A204.1 (cell line): ENCODE measurements around the gene RNASE4.
A peak's percentile ranks its signal among the peaks of the same experiment; 100 is the strongest.

Source experiments
- FAIRE-seq: peaks from 2 replicates; lab custom pipeline; 2012; peaks lifted over from hg19 to GRCh38; lab: Jason Lieb, UNC

Gene RNASE4

DNA sequence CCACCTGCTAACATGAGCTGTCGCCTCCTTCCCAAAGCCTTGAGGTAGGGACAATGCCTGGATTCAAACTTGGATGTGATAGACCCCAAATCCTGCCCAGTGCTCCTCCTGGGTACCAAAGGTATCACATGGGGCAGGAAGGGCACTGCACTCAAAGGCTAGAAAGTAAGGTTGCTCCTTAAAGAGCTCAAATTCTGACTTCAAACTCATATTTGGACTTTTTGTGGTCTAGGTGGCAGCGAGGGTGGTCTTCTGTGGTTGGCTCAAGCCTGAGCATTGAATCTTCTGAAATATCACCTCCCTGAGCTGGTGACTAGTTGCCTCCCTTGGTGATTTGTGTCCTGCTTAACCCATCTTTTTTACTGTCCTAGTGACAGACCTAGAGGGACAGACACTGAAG is 8.3 kb upstream of the RNASE4 start:
- no peak for FAIRE-seq

DNA sequence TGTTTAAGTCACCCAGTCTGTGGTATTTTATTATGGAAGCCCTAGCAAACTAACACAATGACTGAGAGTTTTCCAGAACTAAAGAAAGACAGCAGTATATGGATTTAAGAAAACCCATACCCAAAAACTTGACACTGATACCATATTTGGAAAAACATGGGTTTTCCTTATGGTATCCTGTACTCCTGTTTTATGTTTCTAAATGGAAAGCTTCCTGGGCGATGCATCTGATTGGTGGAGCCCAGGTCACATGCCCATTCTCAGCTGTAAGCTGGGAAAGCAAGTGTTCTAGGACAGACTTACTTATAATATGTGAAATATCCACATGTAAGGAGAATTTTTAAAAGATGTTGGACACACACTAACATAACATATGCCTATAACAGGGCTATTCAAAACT is 4.5 kb upstream of the RNASE4 start:
- no peak for FAIRE-seq

DNA sequence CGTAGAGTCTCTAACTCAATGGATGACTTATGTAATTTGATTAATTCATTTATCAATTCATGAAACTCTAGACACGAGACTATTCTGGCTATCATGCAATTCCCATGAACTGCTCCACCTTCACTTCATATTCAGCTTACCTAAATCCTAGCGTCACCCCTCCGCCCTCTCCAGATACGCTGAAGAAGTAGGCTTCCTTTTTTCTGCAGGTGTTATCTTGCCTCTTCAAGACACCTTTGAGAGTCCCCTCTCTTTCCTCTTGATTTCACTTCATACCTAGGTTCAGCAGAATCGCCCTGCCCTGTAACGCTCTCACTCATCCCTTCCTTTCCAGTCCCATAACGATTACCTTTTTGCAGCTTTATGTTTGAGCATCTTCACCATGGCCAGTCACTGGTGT is 4.0 kb upstream of the RNASE4 start:
- no peak for FAIRE-seq

DNA sequence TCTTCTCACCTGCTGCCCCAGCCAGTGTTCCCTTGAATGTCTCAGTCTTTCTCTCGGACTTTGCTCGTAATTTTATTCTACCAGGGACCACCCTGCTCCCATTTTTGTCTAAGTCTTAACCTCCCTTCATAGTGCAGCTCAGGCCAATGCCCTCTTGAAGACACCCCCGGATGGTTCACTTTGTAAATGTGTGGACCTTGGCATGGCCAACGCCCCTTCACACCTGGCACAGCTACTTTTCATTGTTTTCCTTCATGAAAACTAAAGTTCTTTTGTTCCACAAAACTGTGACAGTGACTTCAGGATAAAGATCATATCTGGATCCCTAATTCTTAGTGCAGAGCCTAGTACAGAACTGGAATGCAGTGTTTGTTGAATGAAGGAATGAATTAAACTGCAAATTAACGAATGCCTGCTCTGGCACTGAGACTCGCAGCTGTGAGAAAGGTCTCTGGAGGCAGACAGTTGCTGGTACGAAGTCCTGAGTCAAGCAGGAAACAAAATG is 3.5 kb upstream of the RNASE4 start:
- no peak for FAIRE-seq

DNA sequence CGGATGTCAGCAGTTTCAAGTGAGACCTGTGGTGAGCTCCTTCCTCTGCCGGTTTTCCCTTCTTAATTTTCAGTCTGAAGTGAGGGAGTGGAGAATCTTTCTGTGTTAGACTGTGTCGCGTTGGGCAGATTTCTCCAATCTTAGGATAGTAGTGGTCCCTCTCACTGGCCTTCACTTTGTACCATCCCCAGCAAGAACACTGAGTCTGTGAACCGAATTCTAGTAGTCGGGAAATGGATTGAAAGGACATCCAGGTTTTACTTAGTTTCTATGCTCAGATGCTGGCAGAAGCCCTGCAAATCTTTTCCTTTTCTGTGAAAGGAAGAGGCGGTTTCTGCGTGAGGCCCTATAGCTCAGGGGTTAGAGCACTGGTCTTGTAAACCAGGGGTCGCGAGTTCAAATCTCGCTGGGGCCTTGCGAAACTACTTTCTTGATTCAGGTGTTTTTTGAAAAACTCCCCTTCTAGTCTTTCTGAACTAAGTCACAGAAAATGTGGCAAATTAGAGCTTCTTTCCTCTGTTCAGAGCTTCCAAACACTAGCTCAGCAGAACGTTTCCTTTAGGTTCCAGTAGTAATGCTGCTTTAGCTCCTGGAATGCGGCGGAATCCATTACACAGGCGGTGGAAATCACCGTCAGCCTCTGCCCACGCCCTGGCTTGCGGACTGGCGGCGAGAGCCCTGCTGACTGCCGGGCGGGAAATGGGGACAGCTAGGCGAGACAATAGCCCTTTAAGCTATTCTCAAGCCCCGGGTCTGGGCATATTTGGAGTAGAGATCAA is 2.8 kb upstream of the RNASE4 start:
- FAIRE-seq = no peak

DNA sequence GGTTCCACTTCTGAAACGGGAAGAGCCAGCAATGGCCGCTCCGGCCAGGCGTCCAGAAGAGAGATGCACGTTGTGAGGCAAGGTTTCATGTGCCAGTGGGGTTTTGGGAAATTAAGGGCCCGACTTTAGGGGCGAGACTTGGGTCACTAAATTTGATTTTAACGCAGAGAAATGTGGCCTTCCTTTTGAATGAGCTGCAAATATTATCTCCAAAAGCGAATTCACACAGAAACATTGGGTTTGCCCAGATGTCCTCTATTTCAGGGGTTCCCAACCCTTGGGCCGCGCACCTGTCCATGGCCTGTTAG is 2.3 kb upstream of the RNASE4 start:
- no peak for FAIRE-seq

DNA sequence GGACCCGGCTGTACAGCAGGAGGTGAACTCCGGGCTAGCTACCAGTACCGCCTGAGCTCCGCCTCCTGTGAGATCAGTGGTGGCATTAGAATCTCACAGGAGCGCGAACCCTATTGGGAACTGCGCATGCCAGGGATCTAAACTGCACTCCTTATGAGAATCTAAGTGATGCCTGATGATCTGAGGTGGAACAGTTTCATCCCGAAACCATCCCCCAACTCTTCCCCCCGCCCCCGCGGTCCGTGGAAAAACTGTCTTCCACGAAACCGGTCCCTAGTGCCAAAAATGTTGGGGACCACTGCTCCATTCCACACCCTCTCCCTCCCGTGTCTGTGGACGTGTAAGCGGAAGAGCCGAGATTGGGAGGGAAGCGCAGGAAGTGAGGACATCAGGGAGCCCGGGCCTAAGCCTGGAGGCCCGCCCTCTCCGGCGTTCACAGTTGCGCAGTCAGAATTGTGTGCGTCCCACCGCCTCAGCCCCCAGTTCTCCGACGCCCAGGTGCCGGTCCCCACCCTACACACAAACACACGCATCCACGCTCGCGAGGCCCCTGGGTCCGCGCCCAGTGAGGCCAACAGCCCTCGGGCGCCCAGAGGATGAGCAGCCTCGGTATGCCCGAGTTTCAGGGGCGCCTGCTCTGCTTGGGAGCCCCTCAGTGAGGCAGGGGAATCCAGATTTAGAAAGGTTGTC is 1.8 kb upstream of the RNASE4 start:
- FAIRE-seq = no peak

DNA sequence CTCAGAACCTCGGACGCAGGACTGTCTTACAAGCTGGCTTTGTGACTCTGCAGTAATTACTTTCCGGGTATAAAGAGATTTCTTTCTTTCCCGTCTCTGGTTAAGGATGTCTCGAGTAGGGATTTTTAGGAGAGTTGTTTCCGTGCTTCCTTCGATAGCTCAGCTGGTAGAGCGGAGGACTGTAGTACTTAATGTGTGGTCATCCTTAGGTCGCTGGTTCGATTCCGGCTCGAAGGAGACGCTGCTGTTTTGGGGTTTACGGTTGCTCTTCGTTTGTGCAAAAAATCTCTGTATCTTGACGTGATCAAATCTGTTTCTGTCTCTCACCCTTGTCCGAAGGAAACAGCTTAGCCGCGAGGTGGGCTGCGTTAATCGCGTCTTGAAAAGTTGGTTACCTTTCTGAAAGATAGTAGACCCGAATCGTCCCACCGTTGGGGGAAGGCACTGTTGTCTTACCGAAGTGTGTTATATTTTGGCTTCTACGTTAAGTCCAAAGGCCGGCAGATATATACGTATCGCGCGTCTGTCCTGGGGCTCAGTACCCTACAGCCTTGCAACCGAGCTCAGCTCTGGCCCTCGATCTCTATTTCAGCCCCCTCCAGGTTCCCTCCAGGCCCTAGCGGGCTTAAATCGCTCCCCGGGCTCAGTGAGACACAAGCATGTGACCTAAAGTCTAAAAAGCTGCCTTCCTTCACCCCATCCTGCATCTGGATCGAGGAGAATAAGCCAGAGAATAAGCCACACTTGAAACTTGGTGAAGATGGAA is 1.1 kb upstream of the RNASE4 start:
- no peak for FAIRE-seq

DNA sequence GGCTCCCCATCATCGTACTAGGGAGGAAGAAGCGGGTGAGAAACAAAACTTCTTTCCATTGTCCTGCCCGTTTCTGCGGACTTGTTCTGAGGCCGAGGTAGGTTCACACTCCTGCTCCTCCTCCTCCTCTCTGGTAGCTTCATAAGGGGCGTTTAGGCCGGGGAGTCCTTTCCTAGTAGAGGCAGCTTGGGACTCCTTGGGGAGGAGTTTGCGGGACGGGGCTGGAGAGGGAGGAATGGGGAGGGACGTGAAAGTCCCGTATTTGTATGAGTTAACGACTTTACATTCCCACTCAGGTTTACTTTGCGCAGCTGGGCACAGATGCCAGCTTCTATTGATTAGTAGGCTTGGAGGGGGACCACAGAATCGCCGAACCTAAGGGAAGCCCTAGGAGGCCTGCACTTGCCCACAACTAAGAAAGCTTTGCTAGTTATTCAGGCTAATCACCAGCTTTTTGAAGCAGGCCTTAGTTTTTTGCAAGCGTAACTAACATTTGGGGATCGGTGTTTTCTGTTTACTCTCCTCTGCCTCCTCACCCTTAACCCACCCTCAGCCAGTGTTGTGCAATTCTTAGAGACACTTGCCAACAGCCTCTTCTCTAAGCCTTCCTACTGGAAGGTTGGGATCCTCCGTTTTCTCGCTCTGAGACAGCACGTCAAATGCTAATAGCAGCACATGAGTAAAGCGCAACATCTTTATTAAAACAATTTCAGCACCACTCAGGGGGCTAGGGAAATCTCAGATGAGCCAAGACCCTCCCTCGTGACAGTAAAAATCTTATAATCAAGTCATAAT is 499 bp downstream of the RNASE4 start:
- FAIRE-seq = no peak

DNA sequence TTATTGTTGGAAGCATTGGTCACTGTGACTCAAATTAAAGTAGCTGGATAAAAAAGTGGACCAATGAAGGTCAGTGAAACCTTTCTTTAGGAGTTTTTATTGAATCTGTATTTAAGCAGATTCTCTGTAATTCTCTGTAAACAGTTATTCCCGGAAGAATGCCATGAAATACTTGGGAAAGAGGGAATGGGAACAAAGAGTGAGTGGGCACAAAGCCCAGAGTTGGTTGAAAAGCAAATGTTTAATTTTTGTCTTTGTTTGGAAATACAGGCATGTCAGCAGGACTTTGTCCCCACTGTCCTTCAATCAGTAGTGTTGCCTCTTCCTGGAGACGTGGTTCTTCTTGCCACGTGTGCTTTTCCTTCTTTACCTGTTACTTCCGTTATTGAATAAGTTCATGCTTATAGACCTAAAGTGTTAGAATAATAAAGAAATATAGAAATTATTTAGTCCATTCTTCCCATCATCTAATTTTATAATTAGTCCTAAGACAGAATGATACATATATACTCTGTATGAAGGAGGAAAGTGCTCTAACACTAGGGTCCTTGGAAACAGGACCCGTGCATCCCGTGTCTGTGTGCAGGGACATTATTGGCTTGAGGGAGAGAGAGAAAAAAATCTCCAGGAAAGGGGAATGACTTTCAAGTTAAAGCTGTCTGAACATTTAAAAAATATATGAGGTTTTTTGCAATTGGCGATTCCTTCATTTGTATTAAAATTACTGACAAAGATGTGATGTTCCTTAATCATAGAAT is 2.2 kb downstream of the RNASE4 start:
- no peak for FAIRE-seq

DNA sequence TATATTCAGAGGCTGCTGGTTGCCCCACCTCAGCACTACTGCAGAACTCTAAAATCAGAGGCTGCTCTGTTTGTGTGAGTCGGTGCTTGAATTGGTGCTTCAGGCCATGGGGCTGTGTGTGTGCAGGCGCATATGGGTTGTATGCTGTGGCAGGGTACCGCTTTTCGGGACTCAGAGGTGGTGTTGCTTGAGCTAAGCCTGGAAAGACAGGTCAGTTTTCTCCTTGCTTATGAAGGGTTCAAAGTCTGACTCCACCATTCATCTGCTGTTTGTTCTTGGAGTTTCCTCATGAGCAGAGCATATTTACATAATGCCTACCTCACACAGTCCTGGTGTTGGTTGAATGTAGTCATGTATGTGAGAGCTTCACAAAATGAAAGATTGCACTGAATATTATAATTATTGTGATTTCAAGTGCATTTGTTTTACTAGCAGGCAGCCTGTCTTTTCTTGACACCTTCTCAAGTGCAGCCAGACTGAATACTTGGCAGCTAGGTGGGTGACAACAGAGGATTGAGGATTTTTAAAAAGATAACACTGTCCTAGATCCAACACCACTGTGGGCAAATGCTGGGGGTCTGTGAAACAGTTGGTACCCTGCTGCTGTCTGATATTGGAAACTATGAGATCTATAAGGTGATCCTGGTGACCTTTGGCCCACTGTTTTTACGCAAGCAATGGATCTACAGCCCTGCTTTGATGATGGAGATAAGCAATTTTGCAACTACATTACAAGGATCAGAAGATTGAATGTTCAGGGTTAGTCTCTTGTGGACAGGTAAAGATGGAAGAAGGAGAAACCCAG is 3.2 kb downstream of the RNASE4 start:
- no peak for FAIRE-seq

DNA sequence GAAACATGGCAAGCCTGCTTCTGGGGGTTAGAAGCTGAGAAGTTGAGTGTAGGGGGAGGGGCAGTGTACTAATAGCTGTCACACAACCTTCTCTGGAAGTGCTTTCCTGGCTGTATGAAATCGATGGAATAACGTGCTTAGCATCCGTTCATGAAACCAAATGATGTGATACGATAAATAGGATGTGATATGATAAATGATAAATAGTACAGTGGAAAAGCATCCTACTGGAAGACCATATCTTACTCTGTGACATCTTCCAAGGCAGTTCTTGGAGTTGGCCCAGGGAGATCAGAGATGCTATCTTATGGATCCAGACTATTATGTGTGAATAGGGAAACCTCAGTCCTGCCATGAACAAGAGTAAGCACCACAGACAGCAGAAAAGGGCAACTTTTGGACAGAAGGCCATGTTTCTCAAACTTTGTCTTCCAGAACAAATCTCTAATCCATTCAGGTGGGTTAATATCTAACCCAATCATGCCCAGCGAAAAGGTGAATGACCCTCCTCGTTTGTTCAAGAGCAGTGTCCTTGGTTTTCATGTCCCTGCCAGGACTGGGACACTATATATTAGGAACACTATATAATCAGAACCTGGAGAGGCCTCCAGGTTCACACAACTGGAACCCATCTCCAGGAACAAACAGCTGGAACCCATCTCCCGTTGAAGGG is 3.9 kb downstream of the RNASE4 start, which contains the start of gene ANG:
ANG (plus strand) TSS at position 598 of the 673 bp plus-strand sequence. CDS start 4,801 bp downstream, outside the sequence.
- FAIRE-seq = no peak

DNA sequence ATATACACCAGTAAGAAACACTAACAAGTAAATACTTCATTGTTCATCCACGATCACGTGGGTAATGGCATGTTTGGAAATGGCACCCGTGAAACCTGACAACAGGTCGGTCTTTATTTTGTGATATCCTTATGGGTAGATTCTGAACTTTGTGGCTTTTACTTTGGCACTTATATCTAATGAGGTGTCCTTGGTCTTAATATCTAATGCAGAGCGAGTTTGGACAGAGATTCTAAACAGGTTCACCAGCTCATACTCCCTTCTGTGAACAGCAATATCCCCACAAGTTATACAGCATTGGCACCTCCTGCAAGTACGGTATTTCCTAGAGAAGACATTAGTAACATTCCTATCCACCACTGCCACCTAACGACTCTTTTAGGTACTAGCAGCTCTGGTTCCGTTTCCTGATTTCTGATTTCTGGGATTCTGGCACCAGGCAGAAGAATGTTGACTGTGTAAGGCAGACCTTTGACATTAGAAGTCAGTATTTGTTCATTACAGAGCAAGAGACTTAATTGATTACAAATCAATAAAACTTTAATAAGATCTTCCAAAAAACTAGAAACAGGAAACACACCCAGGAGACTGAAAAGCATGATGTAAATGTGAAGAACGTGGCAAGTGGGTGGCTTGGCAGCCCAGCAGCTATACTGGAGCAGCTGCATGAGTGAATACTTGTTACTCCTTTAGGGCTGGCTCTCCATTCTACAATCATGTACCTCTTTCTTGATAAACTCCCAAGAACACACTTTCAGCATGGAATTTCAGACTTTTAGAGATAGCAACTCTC is 6.7 kb downstream of the RNASE4 start:
- FAIRE-seq = peak; percentile 95

DNA sequence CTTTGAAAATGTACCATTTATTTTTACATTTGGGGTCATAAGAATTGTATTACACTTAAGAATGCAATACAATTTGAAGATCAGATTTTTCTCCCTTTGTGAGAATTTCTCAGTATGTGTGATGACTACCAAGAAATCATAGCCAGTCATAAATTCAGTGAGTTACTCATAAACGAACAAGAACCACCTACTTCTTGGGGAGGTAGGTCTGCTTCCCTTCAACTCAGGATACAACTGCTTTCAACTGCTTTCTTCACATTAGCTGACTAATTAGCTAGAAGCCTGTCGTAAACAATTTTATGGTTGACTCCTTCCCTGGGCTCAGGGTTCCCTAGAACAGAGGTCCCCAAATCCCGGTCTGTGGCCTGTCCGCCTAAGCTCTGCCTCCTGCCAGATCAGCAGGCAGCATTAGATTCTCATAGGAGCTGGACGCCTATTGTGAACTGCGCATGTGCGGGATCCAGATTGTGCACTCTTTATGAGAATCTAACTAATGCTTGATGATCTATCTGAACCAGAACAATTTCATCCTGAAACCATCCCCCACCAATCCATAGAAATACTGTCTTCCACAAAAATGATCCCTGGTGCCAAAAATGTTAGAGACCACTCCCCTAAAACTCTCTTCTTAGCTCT is 7.9 kb downstream of the RNASE4 start:
- FAIRE-seq = no peak

DNA sequence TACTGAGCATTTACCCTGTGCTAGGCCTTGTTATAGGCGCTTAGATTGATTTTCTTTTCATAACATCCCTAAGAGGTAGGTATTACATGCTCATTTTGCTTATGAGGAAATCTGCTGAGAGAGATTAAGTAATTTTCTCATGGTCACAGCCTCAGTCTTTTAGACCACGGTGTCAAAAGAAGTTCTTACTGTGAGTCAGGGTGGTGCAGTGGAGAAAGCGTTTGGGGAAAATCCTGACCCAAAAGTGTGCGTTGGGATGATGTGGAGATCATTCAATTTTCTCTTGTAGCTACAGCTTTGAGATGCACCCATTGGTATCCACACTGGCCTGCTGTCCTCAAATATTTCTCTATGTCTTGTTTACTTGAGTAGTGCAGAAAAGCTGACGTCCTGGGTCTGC is 12.4 kb downstream of the RNASE4 start:
- FAIRE-seq = no peak

DNA sequence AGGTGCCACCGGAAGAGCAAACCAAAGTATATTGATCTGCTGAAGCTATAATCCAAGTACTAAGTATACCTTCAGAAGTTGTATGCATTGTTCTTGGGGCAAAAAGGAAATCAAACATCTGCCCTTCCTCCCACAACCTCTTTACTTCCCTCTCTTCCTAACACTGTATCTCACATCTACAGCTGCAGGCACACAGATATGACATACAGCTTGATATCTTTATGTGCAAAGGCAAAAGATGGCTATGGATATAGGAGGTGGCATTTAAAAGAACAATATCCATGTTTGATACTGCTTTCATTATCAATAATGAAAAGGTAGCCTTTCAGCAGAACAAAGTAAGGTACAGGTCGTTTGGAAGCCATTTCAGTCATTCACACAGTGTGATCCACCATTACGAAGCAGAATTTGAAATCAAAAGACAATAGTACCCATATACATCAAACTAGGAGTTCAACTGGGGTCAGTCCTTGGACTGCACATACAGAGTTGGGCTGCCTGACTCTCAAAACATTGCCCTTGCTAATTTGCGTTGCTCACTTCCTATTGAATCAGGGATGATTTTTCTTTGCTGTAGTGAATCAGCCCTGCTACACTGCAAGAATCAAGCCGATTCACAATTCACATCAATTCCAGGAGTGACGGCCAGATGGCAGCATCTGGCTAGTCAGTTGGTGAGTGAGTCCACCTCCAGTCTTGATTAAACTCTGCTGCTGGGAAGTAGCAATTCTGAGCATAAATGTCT is 13.1 kb downstream of the RNASE4 start:
- peak; percentile 35 for FAIRE-seq

DNA sequence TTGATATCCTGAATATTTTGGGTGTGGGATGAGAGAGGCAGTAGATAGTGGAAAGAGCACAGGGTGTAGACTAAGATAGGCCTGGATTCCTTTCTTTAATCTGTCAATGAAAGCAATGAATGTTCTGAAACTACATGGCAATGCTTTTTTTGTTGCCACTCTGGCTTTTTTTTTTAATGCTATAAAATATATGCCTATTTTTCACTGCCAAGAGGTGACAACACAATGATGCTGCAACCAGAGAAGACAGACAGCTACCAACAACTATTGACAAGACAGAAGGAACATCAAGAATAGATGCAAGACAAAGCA is 13.6 kb downstream of the RNASE4 start:
- FAIRE-seq = no peak

DNA sequence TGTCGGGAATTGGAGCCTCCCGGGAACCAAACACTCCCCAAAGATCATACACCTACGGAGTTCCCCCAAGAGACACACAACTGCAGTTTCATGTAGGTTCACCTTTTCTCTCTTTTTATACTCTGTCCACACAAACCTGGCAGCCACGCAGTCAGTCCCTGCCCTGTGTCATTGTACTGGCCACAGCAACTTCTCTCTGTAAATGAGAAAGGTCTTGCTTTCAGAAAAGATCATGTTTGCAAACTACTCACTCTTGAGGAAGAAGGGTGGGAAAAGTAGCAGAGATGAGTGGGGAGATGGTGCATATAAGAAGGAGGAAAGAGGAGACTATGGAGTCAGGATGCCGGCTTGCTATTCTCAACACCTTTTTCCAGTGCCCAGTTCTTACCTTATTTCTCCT is 14.6 kb downstream of the RNASE4 start:
- no peak for FAIRE-seq
